ENCODE measurements around the gene QRFPR. TPM values are rescaled to one million over a fixed set of nuclear protein-coding genes. Genes with fewer than 3 reads are reported as not detected.

Gene QRFPR
- total RNA-seq, 4 donors from 2014 or later, result 0.44 TPM; not detected in 3

DNA sequence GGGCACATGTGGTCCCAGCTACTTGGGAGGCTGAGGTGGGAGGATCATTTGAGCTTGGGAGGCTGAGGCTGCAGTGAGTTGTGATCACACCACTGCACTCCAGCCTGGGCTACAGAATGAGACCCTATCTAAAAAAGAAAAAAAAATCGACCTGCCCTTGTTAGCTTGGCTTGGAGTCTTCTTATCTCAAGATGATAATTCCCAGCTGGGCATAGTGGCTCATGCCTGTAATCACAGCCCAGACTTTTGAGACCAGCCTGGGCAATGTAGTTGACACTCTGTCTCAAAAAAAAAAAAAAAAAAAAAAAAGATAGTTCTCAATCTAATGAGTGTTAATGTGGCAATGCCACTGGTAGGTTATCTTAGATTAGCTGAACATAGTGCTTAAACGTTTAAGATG is 41.0 kb downstream of the QRFPR start:
- TF ChIP-seq, protein P1, sequence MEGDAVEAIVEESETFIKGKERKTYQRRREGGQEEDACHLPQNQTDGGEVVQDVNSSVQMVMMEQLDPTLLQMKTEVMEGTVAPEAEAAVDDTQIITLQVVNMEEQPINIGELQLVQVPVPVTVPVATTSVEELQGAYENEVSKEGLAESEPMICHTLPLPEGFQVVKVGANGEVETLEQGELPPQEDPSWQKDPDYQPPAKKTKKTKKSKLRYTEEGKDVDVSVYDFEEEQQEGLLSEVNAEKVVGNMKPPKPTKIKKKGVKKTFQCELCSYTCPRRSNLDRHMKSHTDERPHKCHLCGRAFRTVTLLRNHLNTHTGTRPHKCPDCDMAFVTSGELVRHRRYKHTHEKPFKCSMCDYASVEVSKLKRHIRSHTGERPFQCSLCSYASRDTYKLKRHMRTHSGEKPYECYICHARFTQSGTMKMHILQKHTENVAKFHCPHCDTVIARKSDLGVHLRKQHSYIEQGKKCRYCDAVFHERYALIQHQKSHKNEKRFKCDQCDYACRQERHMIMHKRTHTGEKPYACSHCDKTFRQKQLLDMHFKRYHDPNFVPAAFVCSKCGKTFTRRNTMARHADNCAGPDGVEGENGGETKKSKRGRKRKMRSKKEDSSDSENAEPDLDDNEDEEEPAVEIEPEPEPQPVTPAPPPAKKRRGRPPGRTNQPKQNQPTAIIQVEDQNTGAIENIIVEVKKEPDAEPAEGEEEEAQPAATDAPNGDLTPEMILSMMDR (IDR thresholded peaks at IDR 0.05; ENCODE audit: low read depth), result no peak

DNA sequence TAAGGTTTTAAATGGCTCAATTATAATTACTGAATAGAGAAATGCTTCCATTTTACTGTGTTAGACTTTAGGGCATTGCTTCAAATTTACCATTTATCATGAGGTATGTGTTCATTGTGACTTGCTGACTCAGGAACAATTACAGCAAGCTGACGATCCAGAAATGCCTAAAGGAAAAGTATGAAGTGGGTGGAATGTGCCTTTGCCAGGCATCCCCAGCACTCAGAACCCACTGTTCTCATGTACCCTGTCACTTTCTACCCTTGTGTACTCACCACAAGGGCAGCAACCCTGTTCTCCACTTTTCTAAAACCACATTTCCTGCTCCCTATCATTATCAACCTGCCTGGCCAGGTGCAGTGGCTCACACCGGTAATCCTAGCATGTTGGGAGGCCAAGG is 41.5 kb downstream of the QRFPR start:
- TF ChIP-seq, protein P1 (IDR thresholded peaks at IDR 0.05; ENCODE audit: low read depth), result no peak

DNA sequence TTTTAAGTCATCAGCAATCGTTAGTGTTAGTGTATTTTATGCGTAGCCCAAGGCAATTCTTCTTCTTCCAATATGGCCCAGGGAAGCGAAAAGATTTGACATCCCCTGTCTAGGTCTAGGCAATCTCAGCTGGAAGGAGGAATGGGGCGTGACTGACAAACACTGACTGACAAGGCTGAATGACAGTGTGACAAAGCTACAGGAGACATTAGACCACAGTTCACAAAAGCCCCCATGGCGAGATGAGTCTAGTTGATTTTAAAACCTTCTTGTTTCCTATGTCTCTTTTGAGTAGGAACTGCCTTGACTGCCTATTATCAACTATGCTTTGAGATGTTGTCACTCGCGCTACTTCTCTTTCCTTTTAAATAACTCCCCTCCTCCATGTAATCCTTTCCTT is 42.3 kb downstream of the QRFPR start:
- TF ChIP-seq, protein P1 (IDR thresholded peaks at IDR 0.05; ENCODE audit: low read depth), result no peak

DNA sequence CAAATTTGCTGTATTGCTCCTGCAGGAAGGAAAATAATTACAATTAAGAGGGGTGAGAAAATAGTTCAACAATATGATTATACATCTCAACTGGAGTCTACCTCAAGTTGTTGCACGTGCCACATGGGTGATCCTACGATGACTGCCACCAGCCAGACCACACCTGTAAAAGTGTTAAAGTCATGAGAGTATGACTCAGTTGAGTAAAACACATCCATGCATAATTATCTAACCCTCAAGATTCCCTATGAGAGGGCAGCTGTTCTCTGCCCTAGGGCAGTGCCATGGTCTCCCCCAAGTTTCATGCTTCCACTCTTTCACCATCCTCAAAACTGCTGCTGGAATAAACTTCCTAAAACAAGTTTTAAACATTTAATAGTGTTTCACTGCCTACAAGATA is 44.1 kb downstream of the QRFPR start:
- TF ChIP-seq, protein P1 (IDR thresholded peaks at IDR 0.05; ENCODE audit: low read depth), result no peak

DNA sequence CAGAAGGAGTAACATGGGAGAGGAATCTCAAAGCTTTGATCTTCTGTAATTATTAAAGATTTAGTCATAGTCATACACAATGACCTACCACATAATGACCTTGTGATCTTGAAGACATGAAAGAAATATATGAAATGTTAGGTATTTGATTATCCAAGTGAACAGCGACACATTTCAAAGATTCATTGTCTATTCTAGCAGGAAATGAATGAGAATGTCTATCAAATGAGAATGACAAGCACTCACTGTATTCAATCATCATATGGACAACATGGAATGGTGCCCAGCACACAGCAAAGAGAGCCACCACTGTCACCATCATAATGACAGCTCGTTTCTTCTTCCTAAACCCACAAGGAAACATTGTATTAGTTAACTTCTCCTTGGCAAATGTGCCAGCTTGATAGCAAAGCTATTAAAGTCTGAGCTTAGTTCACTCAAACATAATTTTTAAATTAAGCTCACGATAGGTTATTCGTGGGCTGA is 50.6 kb downstream of the QRFPR start:
- TF ChIP-seq, protein P1 (IDR thresholded peaks at IDR 0.05; ENCODE audit: low read depth), result no peak

DNA sequence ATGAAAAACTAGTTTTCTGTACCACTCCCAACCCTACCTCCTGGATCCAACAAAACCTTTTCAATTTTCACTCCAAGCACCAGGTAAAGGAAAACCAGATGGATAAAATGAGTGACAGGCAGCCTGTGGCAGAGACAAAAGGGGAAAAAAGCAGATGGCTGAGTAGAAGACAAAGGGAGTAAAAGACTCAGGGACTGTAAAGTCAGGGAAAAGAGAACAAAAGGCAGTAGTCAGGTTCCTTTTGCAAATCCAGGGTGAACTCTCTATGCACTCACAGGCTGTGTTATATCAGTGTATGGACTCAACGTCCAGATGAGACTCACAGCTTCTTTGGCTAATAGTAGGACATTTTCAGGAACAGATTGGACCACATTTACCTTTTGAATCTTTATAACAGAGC is 54.2 kb downstream of the QRFPR start:
- TF ChIP-seq, protein P1 (IDR thresholded peaks at IDR 0.05; ENCODE audit: low read depth), result no peak

DNA sequence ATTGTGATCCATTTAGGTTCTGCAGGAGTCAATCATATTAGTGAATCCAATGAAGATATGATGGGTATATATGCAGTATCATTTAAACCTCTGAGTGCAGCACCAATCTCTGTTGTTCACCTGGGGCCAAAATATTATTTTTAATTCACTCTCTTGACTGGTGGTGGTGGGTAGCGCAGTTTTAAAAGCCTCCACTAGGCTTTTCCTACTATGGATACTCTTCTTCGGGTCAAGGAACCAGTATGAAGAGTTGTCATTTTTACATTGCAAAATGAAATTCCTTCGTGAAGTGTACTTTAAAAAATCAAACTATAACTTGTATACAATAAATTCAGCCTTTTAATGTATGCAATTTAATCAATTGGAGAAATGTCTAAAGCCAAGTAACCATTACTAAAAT is 56.5 kb downstream of the QRFPR start:
- TF ChIP-seq, protein P1 (IDR thresholded peaks at IDR 0.05; ENCODE audit: low read depth), result no peak
